ENCODE results near the gene PDGFD. TPM values are rescaled to one million over a fixed set of nuclear protein-coding genes. Genes with fewer than 3 reads are reported as not detected.

Gene PDGFD
- total and polyA plus RNA-seq, 2 experiments from 2014 or later = 1.9 to 4.5 TPM

DNA sequence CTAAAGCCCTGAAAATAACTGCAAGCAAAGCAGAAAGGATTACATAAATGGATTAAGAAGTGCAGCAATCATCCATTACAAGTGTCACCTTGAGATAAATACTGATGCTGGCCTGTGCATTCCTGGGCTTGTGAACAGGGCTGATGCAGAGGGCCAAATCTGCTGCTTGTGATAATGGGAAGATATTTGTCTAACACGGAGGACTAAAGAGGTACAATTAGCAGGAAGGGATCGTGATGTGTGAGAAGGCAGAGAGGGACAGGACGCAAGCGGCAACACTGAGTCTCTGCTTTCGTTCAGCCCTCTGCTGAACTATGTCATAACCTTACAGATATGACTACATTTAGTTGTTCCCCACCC is 235.2 kb downstream of the PDGFD start:
- no peak overlapping the region for H3K27ac Mint-ChIP-seq
- no peak overlapping the region for H3K27ac ChIP-seq (ENCODE audit: low read depth)
- no peak for DNase-seq (ENCODE audit: low spot score)

DNA sequence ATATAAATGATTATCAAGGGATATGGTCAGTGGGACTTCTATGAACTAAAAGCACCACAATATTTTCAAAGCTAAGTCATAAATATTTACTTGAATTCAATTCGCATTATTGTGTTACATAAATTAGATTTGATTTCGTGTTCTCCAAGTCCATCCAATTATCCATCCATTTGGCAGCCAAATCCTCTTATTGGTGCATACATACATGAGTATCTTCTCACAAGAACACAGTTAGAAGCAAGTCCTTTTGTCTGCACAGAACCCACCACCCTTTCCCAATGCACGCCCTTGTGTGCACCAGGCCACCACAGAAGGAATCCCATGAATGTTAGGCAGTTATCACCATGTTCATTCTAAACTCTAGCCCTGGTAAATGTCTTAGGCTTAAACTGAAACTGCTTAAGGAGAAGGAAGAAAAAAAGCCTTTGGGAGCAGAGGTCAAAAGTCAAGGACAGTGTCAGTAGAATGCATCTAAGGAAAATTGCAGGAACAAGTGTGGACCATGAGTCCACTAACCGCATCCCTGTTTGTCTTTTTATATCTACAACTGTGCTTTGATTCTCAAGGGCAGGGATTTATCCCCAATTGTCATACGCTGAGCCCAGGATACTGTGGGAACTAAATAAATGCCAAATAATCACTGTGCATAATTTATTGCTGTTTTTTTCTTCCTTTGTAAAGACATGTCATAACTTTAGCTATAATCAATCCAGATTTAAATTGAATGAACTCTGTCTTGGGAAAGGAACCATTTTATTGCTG is 235.7 kb downstream of the PDGFD start:
- Histone ChIP-seq H2AFZ (no peak overlapping the region), H3K27me3 (ENCODE audit: insufficient read depth) (no peaks in the 10 kb centered on the region), H3F3A (replicated peaks; ENCODE audit: low read depth) (no peaks in the 10 kb centered on the region), H3K4me2 (no peak overlapping the region), H3K79me2 (replicated peaks; ENCODE audit: insufficient read depth) (no peaks in the 10 kb centered on the region), H3K4me1 (ENCODE audit: insufficient read depth) (no peaks in the 10 kb centered on the region; the same call in 1 of the 2 replicates), H3K4me3 (no peak overlapping the region), H3K27ac (ENCODE audit: low read depth) (no peak overlapping the region), H4K20me1 (replicated peaks; ENCODE audit: insufficient read depth) (no peaks in the 10 kb centered on the region), H3K36me3 (ENCODE audit: insufficient read depth) (no peaks in the 10 kb centered on the region), H3K9me2 (ENCODE audit: insufficient read depth) (no peaks in the 10 kb centered on the region; the same call in 1 of the 2 replicates)
- ATAC-seq (no peak), DNase-seq (ENCODE audit: low spot score) (peak; percentile 5)
- Mint-ChIP-seq H3K4me1 (peaks cover 5% of the 10 kb centered on the region; the same call in 2 of the 3 replicates), H3K27me3 (ENCODE audit: insufficient read depth, low read depth, poor library complexity) (no peaks in the 10 kb centered on the region), H3K9me3 (no peaks in the 10 kb centered on the region), H3K4me3 (no peak overlapping the region), H3K27ac (no peak overlapping the region), H3K36me3 (ENCODE audit: low read depth) (no peaks in the 10 kb centered on the region)
- no peak for TF ChIP-seq NANOG (IDR thresholded peaks at IDR 0.05; ENCODE audit: borderline replicate concordance)
- TF ChIP-seq ZNF114 (CRISPR knock-in tag; IDR thresholded peaks at IDR 0.05) = no peak
- TF ChIP-seq POLR2AphosphoS5 (IDR thresholded peaks at IDR 0.05; ENCODE audit: low read depth) = no peak
- TF ChIP-seq EZH2phosphoT487 (IDR thresholded peaks at IDR 0.05; ENCODE audit: unreplicated experiment) = no peak
- TF ChIP-seq, protein P1, sequence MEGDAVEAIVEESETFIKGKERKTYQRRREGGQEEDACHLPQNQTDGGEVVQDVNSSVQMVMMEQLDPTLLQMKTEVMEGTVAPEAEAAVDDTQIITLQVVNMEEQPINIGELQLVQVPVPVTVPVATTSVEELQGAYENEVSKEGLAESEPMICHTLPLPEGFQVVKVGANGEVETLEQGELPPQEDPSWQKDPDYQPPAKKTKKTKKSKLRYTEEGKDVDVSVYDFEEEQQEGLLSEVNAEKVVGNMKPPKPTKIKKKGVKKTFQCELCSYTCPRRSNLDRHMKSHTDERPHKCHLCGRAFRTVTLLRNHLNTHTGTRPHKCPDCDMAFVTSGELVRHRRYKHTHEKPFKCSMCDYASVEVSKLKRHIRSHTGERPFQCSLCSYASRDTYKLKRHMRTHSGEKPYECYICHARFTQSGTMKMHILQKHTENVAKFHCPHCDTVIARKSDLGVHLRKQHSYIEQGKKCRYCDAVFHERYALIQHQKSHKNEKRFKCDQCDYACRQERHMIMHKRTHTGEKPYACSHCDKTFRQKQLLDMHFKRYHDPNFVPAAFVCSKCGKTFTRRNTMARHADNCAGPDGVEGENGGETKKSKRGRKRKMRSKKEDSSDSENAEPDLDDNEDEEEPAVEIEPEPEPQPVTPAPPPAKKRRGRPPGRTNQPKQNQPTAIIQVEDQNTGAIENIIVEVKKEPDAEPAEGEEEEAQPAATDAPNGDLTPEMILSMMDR (conservative IDR thresholded peaks at IDR 0.05; ENCODE audit: low read depth in 2 of 2) = no peak
- TF ChIP-seq CREB1 (CRISPR knock-in tag; IDR thresholded peaks at IDR 0.05; ENCODE audit: low read depth) = no peak
- no peak for TF ChIP-seq JUNB (IDR thresholded peaks at IDR 0.05; ENCODE audit: unreplicated experiment)

More for the DNA sequence above, 235.2 kb downstream of the PDGFD start:
- H3K27me3 ChIP-seq (ENCODE audit: insufficient read depth) = no peaks in the 10 kb centered on the region
- H3K4me3 ChIP-seq = no peak overlapping the region
- H3F3A ChIP-seq (replicated peaks; ENCODE audit: low read depth) = no peaks in the 10 kb centered on the region
- Mint-ChIP-seq H3K9me3 (no peaks in the 10 kb centered on the region), H3K4me3 (no peak overlapping the region), H3K36me3 (ENCODE audit: low read depth) (no peaks in the 10 kb centered on the region), H3K27me3 (ENCODE audit: insufficient read depth, low read depth, poor library complexity) (no peaks in the 10 kb centered on the region), H3K4me1 (peaks cover under 1% of the 10 kb centered on the region; the same call in 2 of the 3 replicates)
- H2AFZ ChIP-seq = no peak overlapping the region
- H3K9me2 ChIP-seq (ENCODE audit: insufficient read depth) = no peaks in the 10 kb centered on the region; the same call in 1 of the 2 replicates
- TF ChIP-seq EZH2phosphoT487 (IDR thresholded peaks at IDR 0.05; ENCODE audit: unreplicated experiment) = no peak
- TF ChIP-seq EZH2 (IDR thresholded peaks at IDR 0.05; ENCODE audit: low read depth, unreplicated experiment) = no peak
- no peak for TF ChIP-seq POLR2AphosphoS5 (IDR thresholded peaks at IDR 0.05; ENCODE audit: low read depth)
- TF ChIP-seq ZNF331 (CRISPR knock-in tag; IDR thresholded peaks at IDR 0.05; ENCODE audit: low read depth) = no peak
- TF ChIP-seq NANOG (IDR thresholded peaks at IDR 0.05; ENCODE audit: borderline replicate concordance) = no peak
- no peak for TF ChIP-seq ZNF114 (CRISPR knock-in tag; IDR thresholded peaks at IDR 0.05)
- TF ChIP-seq STAT1 (IDR thresholded peaks at IDR 0.05; ENCODE audit: unreplicated experiment) = no peak
- no peak for TF ChIP-seq JUNB (IDR thresholded peaks at IDR 0.05; ENCODE audit: unreplicated experiment)
- TF ChIP-seq, protein P2, sequence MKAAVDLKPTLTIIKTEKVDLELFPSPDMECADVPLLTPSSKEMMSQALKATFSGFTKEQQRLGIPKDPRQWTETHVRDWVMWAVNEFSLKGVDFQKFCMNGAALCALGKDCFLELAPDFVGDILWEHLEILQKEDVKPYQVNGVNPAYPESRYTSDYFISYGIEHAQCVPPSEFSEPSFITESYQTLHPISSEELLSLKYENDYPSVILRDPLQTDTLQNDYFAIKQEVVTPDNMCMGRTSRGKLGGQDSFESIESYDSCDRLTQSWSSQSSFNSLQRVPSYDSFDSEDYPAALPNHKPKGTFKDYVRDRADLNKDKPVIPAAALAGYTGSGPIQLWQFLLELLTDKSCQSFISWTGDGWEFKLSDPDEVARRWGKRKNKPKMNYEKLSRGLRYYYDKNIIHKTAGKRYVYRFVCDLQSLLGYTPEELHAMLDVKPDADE (IDR thresholded peaks at IDR 0.05) = no peak
- no peak for TF ChIP-seq CREB1 (CRISPR knock-in tag; IDR thresholded peaks at IDR 0.05; ENCODE audit: low read depth)
- TF ChIP-seq, protein P1 (conservative IDR thresholded peaks at IDR 0.05; ENCODE audit: low read depth in 2 of 2) = no peak
- H3K36me3 ChIP-seq (ENCODE audit: insufficient read depth) = no peaks in the 10 kb centered on the region
- ATAC-seq = no peak
- H3K4me1 ChIP-seq (ENCODE audit: insufficient read depth) = no peaks in the 10 kb centered on the region; the same call in 1 of the 2 replicates
- no peaks in the 10 kb centered on the region for H3K79me2 ChIP-seq (replicated peaks; ENCODE audit: insufficient read depth)
- H3K4me2 ChIP-seq = no peak overlapping the region
- no peaks in the 10 kb centered on the region for H4K20me1 ChIP-seq (replicated peaks; ENCODE audit: insufficient read depth)
